ENCODE data around the gene CD82. TPM values are rescaled to one million over a fixed set of nuclear protein-coding genes. Genes with fewer than 3 reads are reported as not detected.
"Not testable (repeated sequence)": the region's sequence is repeated elsewhere in the genome, so short reads cannot be mapped to it uniquely, and the experiment has no call there.

Gene CD82
- total and polyA plus RNA-seq, 2 of the 8 experiments (the other 6 are each of a cell fraction or from before 2014, with no cell fraction given) = 7.9 to 10.3 TPM

GRCh38 chr11:44548961-44549749 lies 16.3 kb upstream of the CD82 start:
- H3K27me3 ChIP-seq (replicated peaks in 1 of 4; ENCODE audit: control insufficient read depth in 3 of 4, extremely low read depth in 1 of 4, insufficient read depth in 3 of 4, low read length in 3 of 4); H3K23me2 ChIP-seq (ENCODE audit: low read depth, low read length); H3K9ac ChIP-seq (replicated peaks in 1 of 4; ENCODE audit: extremely low read depth in 1 of 4, low read depth in 3 of 4, low read length in 3 of 4); H3K79me2 ChIP-seq (ENCODE audit: control insufficient read depth in 1 of 2, insufficient read depth in 2 of 2, low read length in 2 of 2); H3K36me3 ChIP-seq (ENCODE audit: control insufficient read depth in 2 of 4, insufficient read depth in 4 of 4, low read length in 3 of 4); FAIRE-seq; H2BK5ac ChIP-seq (ENCODE audit: low read depth, low read length); H3K9me3 ChIP-seq (ENCODE audit: insufficient read depth in 2 of 2, low read depth in 1 of 2, low read length in 1 of 2); H2BK12ac ChIP-seq (ENCODE audit: low read depth, low read length); H2AFZ ChIP-seq (ENCODE audit: low read length); H3K56ac ChIP-seq (replicated peaks; ENCODE audit: insufficient read length, low read depth, low read length); H4K91ac ChIP-seq (replicated peaks; ENCODE audit: insufficient read length, low read length); H3K18ac ChIP-seq (ENCODE audit: extremely low read depth, low read length); H3K4me3 ChIP-seq (ENCODE audit: extremely low read depth in 1 of 4, insufficient read depth in 2 of 4, low read depth in 3 of 4, low read length in 4 of 4); H3K27ac ChIP-seq (ENCODE audit: low read depth, low read length); H2BK20ac ChIP-seq (ENCODE audit: low read length); H3K14ac ChIP-seq (ENCODE audit: insufficient read length); H3K4ac ChIP-seq (replicated peaks; ENCODE audit: insufficient read length, low read depth, low read length); H2BK120ac ChIP-seq (replicated peaks; ENCODE audit: low read depth, low read length); H3K79me1 ChIP-seq (ENCODE audit: low read depth, low read length); H2BK15ac ChIP-seq (ENCODE audit: low read length); H4K5ac ChIP-seq (ENCODE audit: insufficient read length, low read depth, low read length); DNase-seq (ENCODE audit: low read depth in 1 of 2, low spot score in 2 of 2); POLR2A ChIA-PET (ENCODE audit: partially characterized antibody); H3K4me1 ChIP-seq (replicated peaks in 1 of 4; ENCODE audit: control insufficient read depth in 3 of 4, insufficient read depth in 4 of 4, low read length in 3 of 4); H2AK5ac ChIP-seq (ENCODE audit: low read depth, low read length); H3K4me2 ChIP-seq (ENCODE audit: insufficient read depth in 1 of 2, low read depth in 2 of 2, low read length in 2 of 2); H4K20me1 ChIP-seq (replicated peaks in 1 of 2; ENCODE audit: control insufficient read depth in 1 of 2, insufficient read depth in 2 of 2, low read length in 2 of 2); H4K8ac ChIP-seq (ENCODE audit: extremely low read depth, insufficient read depth, low read length); H3K23ac ChIP-seq (ENCODE audit: insufficient read length): not testable (repeated sequence)
- CTCF ChIA-PET (ENCODE audit: partially characterized antibody) = interaction anchor here (1.0 to 1.4 kb wide), 3 partner anchors 9 to 71 kb away, joined by 3 read pairs; no protein-coding TSS in a partner anchor
- WGBS, 2 experiments (ENCODE audit: extremely low coverage in 1 of 2, insufficient coverage in 1 of 2, insufficient read length in 1 of 2, insufficient replicate concordance in 2 of 2, low coverage in 1 of 2, low lambda C conversion rate in 2 of 2, missing lambda C conversion rate in 1 of 2) = 89% methylated on average over 5 of the region's 5 CpGs; no CpG with 5 or more reads in 1 of the 2 experiments
